Endothelial cell of umbilical vein (primary cell): ENCODE measurements around the gene NUPR1. TPM values are rescaled to one million over a fixed set of nuclear protein-coding genes. Genes with fewer than 3 reads are reported as not detected.

ENCODE experiments used
- BruUV-seq: library from RNA; stranded (reverse); fragments of 400-500 nt; replicated peaks from 2 replicates; lab custom pipeline; 2021; lab: Mats Ljungman, UMichigan
- CTCF ChIA-PET: fragments of 300-600, 350-600 bp; sonication (Branson Sonifier 250); formaldehyde crosslinking; loops from one replicate; lab custom pipeline; 2021; ENCODE audit warnings: antibody characterized with exemption, inconsistent platforms; lab: Charles Lee
- POLR2A ChIA-PET: fragments of 300-600, 350-600 bp; sonication (Branson Sonifier 250); formaldehyde crosslinking; loops from one replicate; lab custom pipeline; 2021; ENCODE audit warnings: antibody characterized with exemption, inconsistent platforms; lab: Charles Lee
- DNase-seq: peaks from one replicate; pipeline ENCODE4 v3.0.0-alpha.2; 2011; ENCODE audit warnings: low read depth, low spot score
- FAIRE-seq: peaks from 2 replicates; lab custom pipeline; 2011; peaks lifted over from hg19 to GRCh38; lab: Jason Lieb, UNC
- H2AFZ ChIP-seq: 2 replicates; pipeline ENCODE4 v1.6.0; 2012; ENCODE audit warnings: low read depth, low read length, control low read depth, inconsistent platforms
- H3K27ac ChIP-seq: 2 replicates; pipeline ENCODE4 v1.5.1; 2011; ENCODE audit warnings: low read depth, mild to moderate bottlenecking, control low read depth, low read length, moderate library complexity; ENCODE audit not compliant: insufficient read depth
- H3K27me3 ChIP-seq, 2 experiments: 2 replicates each; pipeline versions ENCODE4 v1.6.0 to v1.6.1; 2011; ENCODE audit warnings: low read length in 2 of 2, mixed read lengths in 1 of 2; ENCODE audit not compliant: control insufficient read depth in 2 of 2, insufficient read depth in 2 of 2
- H3K36me3 ChIP-seq, 2 experiments: 2 replicates in 1 of 2; 3 replicates in 1 of 2; pipeline ENCODE4 v1.5.1; 2011; ENCODE audit warnings: low read length in 2 of 2, mild to moderate bottlenecking in 1 of 2, moderate library complexity in 1 of 2; ENCODE audit not compliant: control insufficient read depth in 2 of 2, insufficient read depth in 2 of 2; ENCODE audit errors: extremely low read depth in 1 of 2
- H3K4me1 ChIP-seq: 3 replicates; pipeline ENCODE4 v1.5.1; 2011; ENCODE audit warnings: mild to moderate bottlenecking, low read length; ENCODE audit not compliant: control insufficient read depth, insufficient read depth; ENCODE audit errors: extremely low read depth
- H3K4me2 ChIP-seq: 2 replicates; pipeline ENCODE4 v1.6.1; 2011; ENCODE audit warnings: low read length, control low read depth, mixed read lengths; ENCODE audit not compliant: insufficient read depth
- H3K4me3 ChIP-seq, 3 experiments: fragments of 200-600 bp in 1 of 3; sonication (generic), shearing (Covaris generic) in 1 of 3; replicated peaks in 1 of 3; 2 replicates each; pipeline ENCODE4 v1.5.1; 2011 to 2016; ENCODE audit warnings: control low read depth in 3 of 3, low read length in 3 of 3, mild to moderate bottlenecking in 2 of 3, inconsistent platforms in 1 of 3, low read depth in 1 of 3, moderate library complexity in 1 of 3; ENCODE audit not compliant: insufficient read depth in 1 of 3
- H3K79me2 ChIP-seq: 2 replicates; pipeline ENCODE4 v1.6.0; 2012; ENCODE audit warnings: low read length, inconsistent platforms; ENCODE audit not compliant: control insufficient read depth, insufficient read depth
- H3K9ac ChIP-seq: replicated peaks from 2 replicates; pipeline ENCODE3; 2011; ENCODE audit warnings: low read length, control low read depth; ENCODE audit not compliant: insufficient read depth; ENCODE audit errors: extremely low read depth
- H3K9me1 ChIP-seq: replicated peaks from 3 replicates; pipeline ENCODE4 v1.6.0; 2011; ENCODE audit warnings: mild to moderate bottlenecking, low read length; ENCODE audit not compliant: control insufficient read depth, insufficient read depth; ENCODE audit errors: extremely low read depth
- H3K9me3 ChIP-seq: replicated peaks from 2 replicates; pipeline ENCODE4 v1.5.1; 2012; ENCODE audit warnings: low read length, inconsistent platforms; ENCODE audit not compliant: control insufficient read depth, insufficient read depth
- H4K20me1 ChIP-seq: replicated peaks from 2 replicates; pipeline ENCODE3; 2011; ENCODE audit warnings: mild to moderate bottlenecking, low read length; ENCODE audit not compliant: control insufficient read depth, insufficient read depth; ENCODE audit errors: extremely low read depth
- CTCF ChIP-seq, 2 donors: IDR thresholded peaks; 1 replicate in 1 of 2; 2 replicates in 1 of 2; pipeline ENCODE4 v1.5.1; 2011; ENCODE audit warnings: low read length in 2 of 2, mild to moderate bottlenecking in 2 of 2, moderate library complexity in 2 of 2, control low read depth in 1 of 2, inconsistent platforms in 1 of 2, low read depth in 1 of 2; ENCODE audit not compliant: insufficient read depth in 1 of 2; ENCODE audit errors: extremely low read depth in 1 of 2
- EZH2 ChIP-seq: IDR thresholded peaks from 2 replicates; pipeline ENCODE4 v1.6.1; 2012; ENCODE audit warnings: borderline replicate concordance, low read depth, mild to moderate bottlenecking, moderate library complexity, low read length, inconsistent platforms; ENCODE audit not compliant: severe bottlenecking
- FOS ChIP-seq: IDR thresholded peaks from 2 replicates; pipeline ENCODE4 v1.6.1; 2011; ENCODE audit warnings: mild to moderate bottlenecking, low read length, moderate library complexity, borderline replicate concordance; ENCODE audit not compliant: insufficient read depth
- GATA2 ChIP-seq: IDR thresholded peaks from 2 replicates; pipeline ENCODE4 v1.7.0; 2011; ENCODE audit warnings: low read depth, mild to moderate bottlenecking, moderate library complexity, mixed read lengths, low read length; ENCODE audit not compliant: insufficient read length, insufficient read depth
- JUN ChIP-seq: IDR thresholded peaks from 2 replicates; pipeline ENCODE4 v1.6.1; 2011; ENCODE audit warnings: borderline replicate concordance, low read depth; ENCODE audit not compliant: insufficient read length, insufficient read depth
- MAX ChIP-seq: IDR thresholded peaks from 2 replicates; pipeline ENCODE4 v1.6.1; 2011; ENCODE audit not compliant: insufficient read depth, insufficient read length
- MYC ChIP-seq: IDR thresholded peaks from one replicate; pipeline ENCODE4 v1.6.1; 2011; ENCODE audit warnings: mild to moderate bottlenecking, low read depth, low read length
- POLR2A ChIP-seq: IDR thresholded peaks from 2 replicates; pipeline ENCODE4 v1.6.1; 2012; ENCODE audit warnings: low read depth, mild to moderate bottlenecking, control low read depth, low read length
- POLR2AphosphoS5 ChIP-seq: IDR thresholded peaks from 2 replicates; pipeline ENCODE4 v1.6.1; 2012; ENCODE audit warnings: low read depth, mild to moderate bottlenecking, control low read depth, low read length, moderate library complexity; ENCODE audit not compliant: insufficient read depth
- dilution Hi-C: fragments of 300-500 bp; cut with MboI; formaldehyde crosslinking; loops from one replicate; pipeline ENCODE4 v1.15.0; 2019; ENCODE audit warnings: low sequenced_read_pairs; ENCODE audit not compliant: extremely low pct_ligation_motif_present
- intact Hi-C: fragments of 100-400 bp; cut with micrococcal nuclease; formaldehyde crosslinking; loops from one replicate; pipeline ENCODE4 v1.10.0; 2022
- polyA plus RNA-seq, 4 experiments: library from polyadenylated mRNA; depleted of rRNA in 3 of 4; stranded (reverse) in 3 of 4; unstranded in 1 of 4; fragments of >200 nt; gene quantifications; 2 replicates each; pipeline versions ENCODE4 v1.2.1 to v1.2.3, GENCODE V29; 2011 to 2012; ENCODE audit warnings: missing spikeins in 1 of 4
- total RNA-seq: library from RNA; stranded (reverse); gene quantifications from 2 replicates; pipeline ENCODE4 v1.2.3, GENCODE V29; 2021

The NUPR1 gene
- total and polyA plus RNA-seq, 2 donors (not counting 3 experiments of a cell fraction or from before 2014, with no cell fraction given), result 1.8 to 4.9 TPM

- Histone ChIP-seq H3K9me1 (no peaks in the 10 kb centered on the region), H3K27me3 (no peaks in the 10 kb centered on the region), H4K20me1 (no peaks in the 10 kb centered on the region), H2AFZ (no peak overlapping the region), H3K27ac (no peak overlapping the region), H3K9ac (no peak overlapping the region), H3K79me2 (no peaks in the 10 kb centered on the region), H3K36me3 (no peaks in the 10 kb centered on the region), H3K4me2 (no peak overlapping the region), H3K4me3 (no peak overlapping the region), H3K4me1 (peaks cover 5% of the 10 kb centered on the region), H3K9me3 (no peaks in the 10 kb centered on the region)
- ChIA-PET CTCF (no interaction called here), POLR2A (interaction anchor here (0.6 kb wide), 1 partner anchor 10 kb away, joined by 4 read pairs; no protein-coding TSS in a partner anchor)
- DNase-seq (no peak), FAIRE-seq (peak; percentile 21)
- intact Hi-C loops, result no loop called here
- TF ChIP-seq MYC (no peak), POLR2A (no peak), FOS (no peak), JUN (no peak), POLR2AphosphoS5 (no peak), GATA2 (no peak), CTCF (IDR thresholded peaks at IDR 0.05; ENCODE audit: extremely low read depth in 1 of 2, insufficient read depth in 1 of 2, low read depth in 1 of 2, low read length in 2 of 2) (no peak), MAX (no peak), EZH2 (no peak)
- dilution Hi-C loops, result no loop called here
- no TSS peak for BruUV-seq
These were observed 16.8 kb upstream of the NUPR1 start for GRCh38 chr16:28555561-28555960.
